Activated CD4-positive, alpha-beta T cell treated with anti-CD3 and anti-CD28 coated beads for 4 hours (primary cell): Measurements from ENCODE around the gene SEC63.
"Not testable (repeated sequence)": the region's sequence is repeated elsewhere in the genome, so short reads cannot be mapped to it uniquely, and the experiment has no call there.

Source experiments
- DNase-seq, 2 donors: peaks; one replicate each; pipeline ENCODE4 v3.0.0-alpha.2; 2020

Gene SEC63

GRCh38 chr6:107926697-107927544 lies 31.1 kb downstream of the SEC63 start:
- not testable (repeated sequence) for DNase-seq

- DNase-seq = no peak
Measured at GRCh38 chr6:107917451-107918375, 40.3 kb downstream of the SEC63 start.

- DNase-seq = not testable (repeated sequence)
Measured at GRCh38 chr6:107916961-107917360, 41.0 kb downstream of the SEC63 start.

- DNase-seq = no peak
Measured at GRCh38 chr6:107911692-107912091, 46.3 kb downstream of the SEC63 start.

GRCh38 chr6:107894809-107895396 lies 63.1 kb downstream of the SEC63 start:
- DNase-seq = no peak

- not testable (repeated sequence) for DNase-seq
Measured at GRCh38 chr6:107890431-107890830, 67.6 kb downstream of the SEC63 start.

GRCh38 chr6:107885950-107886349 lies 72.1 kb downstream of the SEC63 start:
- not testable (repeated sequence) for DNase-seq

GRCh38 chr6:107879941-107880340 lies 78.1 kb downstream of the SEC63 start:
- DNase-seq = no peak

GRCh38 chr6:107877968-107878367 lies 80.0 kb downstream of the SEC63 start:
- DNase-seq = no peak

- no peak for DNase-seq
Measured at GRCh38 chr6:107871976-107872375, 86.0 kb downstream of the SEC63 start.

- DNase-seq = not testable (repeated sequence)
Measured at GRCh38 chr6:107871512-107871911, 86.5 kb downstream of the SEC63 start.

- no peak for DNase-seq
Measured at GRCh38 chr6:107871016-107871415, 87.0 kb downstream of the SEC63 start.

- DNase-seq = no peak
Measured at GRCh38 chr6:107870381-107870780, 87.6 kb downstream of the SEC63 start.

- no peak for DNase-seq
Measured at GRCh38 chr6:107869871-107870270, 88.1 kb downstream of the SEC63 start.

GRCh38 chr6:107868867-107869611 lies 89.0 kb downstream of the SEC63 start:
- no peak for DNase-seq

- no peak for DNase-seq
Measured at GRCh38 chr6:107867302-107867615, 90.7 kb downstream of the SEC63 start.

GRCh38 chr6:107866606-107867301 lies 91.3 kb downstream of the SEC63 start:
- peak in 1 of 2 donors; percentile 35 for DNase-seq

- DNase-seq = no peak
Measured at GRCh38 chr6:107864226-107865127, 93.5 kb downstream of the SEC63 start.

GRCh38 chr6:107862383-107862782 lies 95.6 kb downstream of the SEC63 start:
- DNase-seq = no peak

GRCh38 chr6:107860963-107861362 lies 97.0 kb downstream of the SEC63 start:
- not testable (repeated sequence) for DNase-seq

- DNase-seq = not testable (repeated sequence)
Measured at GRCh38 chr6:107860144-107860543, 97.9 kb downstream of the SEC63 start.
